ENCODE data around the gene IFT22. TPM values are rescaled to one million over a fixed set of nuclear protein-coding genes. Genes with fewer than 3 reads are reported as not detected.
"Not testable (repeated sequence)": the region's sequence is repeated elsewhere in the genome, so short reads cannot be mapped to it uniquely, and the experiment has no call there.

The IFT22 gene
- total and polyA plus RNA-seq, 4 donors, result 5.5 to 9.4 (median 7.6) TPM

- WGBS, result 64% methylated on average over 2 of the region's 2 CpGs
- H3K27ac ChIP-seq (ENCODE audit: low read depth in 1 of 2, low read length in 2 of 2), result peak overlapping the region in 1 of 2 donors; percentile 53
These were observed 31.3 kb upstream of the IFT22 start for GRCh38 chr7:101352920-101353308.

GRCh38 chr7:101349300-101349699 is 27.7 kb upstream of the IFT22 start:
- H3K4me3 ChIP-seq (ENCODE audit: low read depth in 1 of 3, low read length in 3 of 3), result not testable (repeated sequence)
- 81% methylated on average over 12 of the region's 12 CpGs for WGBS

More at GRCh38 chr7:101352920-101353308, 31.3 kb upstream of the IFT22 start:
- Histone ChIP-seq H3K4me3 (ENCODE audit: low read depth in 1 of 3, low read length in 3 of 3) (no peak overlapping the region), H3K27me3 (ENCODE audit: control insufficient read depth in 4 of 4, insufficient read depth in 4 of 4, low read length in 3 of 4) (no peaks in the 10 kb centered on the region), H3K9ac (ENCODE audit: low read depth in 1 of 2, low read length in 2 of 2) (no peak overlapping the region), H3K36me3 (ENCODE audit: control insufficient read depth in 4 of 4, insufficient read depth in 3 of 4, low read depth in 1 of 4, low read length in 3 of 4) (no peaks in the 10 kb centered on the region), H3K9me3 (ENCODE audit: control insufficient read depth in 4 of 4, low read length in 3 of 4) (no peaks in the 10 kb centered on the region), H3K4me1 (ENCODE audit: control insufficient read depth in 4 of 4, insufficient read depth in 4 of 4, low read length in 3 of 4) (peaks cover 0 to 15% (median 12%) of the 10 kb centered on the region in 4 donors)
- no peak for DNase-seq (ENCODE audit: low spot score)
- no peak for TF ChIP-seq FOXA2 (IDR thresholded peaks at IDR 0.05)
- TF ChIP-seq TAF1 (conservative IDR thresholded peaks at IDR 0.05), result no peak
- TF ChIP-seq RXRA (IDR thresholded peaks at IDR 0.05), result no peak
- TF ChIP-seq HNF4A (conservative IDR thresholded peaks at IDR 0.05), result no peak
- TF ChIP-seq MAX (IDR thresholded peaks at IDR 0.05), result no peak
- no peak for TF ChIP-seq HNF4G (IDR thresholded peaks at IDR 0.05)
- no peak for TF ChIP-seq ZBTB33 (IDR thresholded peaks at IDR 0.05)
- TF ChIP-seq NR2F2 (IDR thresholded peaks at IDR 0.05), result no peak
- TF ChIP-seq FOXA1 (IDR thresholded peaks at IDR 0.05), result no peak

GRCh38 chr7:101348456-101349067 is 26.9 kb upstream of the IFT22 start:
- 96% methylated on average over 26 of the region's 32 CpGs for WGBS

More at GRCh38 chr7:101349300-101349699, 27.7 kb upstream of the IFT22 start:
- H3K27ac ChIP-seq (ENCODE audit: low read depth in 1 of 2, low read length in 2 of 2); DNase-seq (ENCODE audit: low spot score); H3K9me3 ChIP-seq (ENCODE audit: control insufficient read depth in 4 of 4, low read length in 3 of 4); H3K36me3 ChIP-seq (ENCODE audit: control insufficient read depth in 4 of 4, insufficient read depth in 3 of 4, low read depth in 1 of 4, low read length in 3 of 4); H3K27me3 ChIP-seq (ENCODE audit: control insufficient read depth in 4 of 4, insufficient read depth in 4 of 4, low read length in 3 of 4); H3K9ac ChIP-seq (ENCODE audit: low read depth in 1 of 2, low read length in 2 of 2): not testable (repeated sequence)
- H3K4me1 ChIP-seq (ENCODE audit: control insufficient read depth in 4 of 4, insufficient read depth in 4 of 4, low read length in 3 of 4), result peaks cover 0 to 15% (median 9%) of the 10 kb centered on the region in 4 donors

GRCh38 chr7:101347477-101347876 is 25.9 kb upstream of the IFT22 start:
- Histone ChIP-seq H3K27ac (ENCODE audit: low read depth in 1 of 2, low read length in 2 of 2) (no peak overlapping the region), H3K36me3 (ENCODE audit: control insufficient read depth in 4 of 4, insufficient read depth in 3 of 4, low read depth in 1 of 4, low read length in 3 of 4) (no peaks in the 10 kb centered on the region), H3K4me1 (ENCODE audit: control insufficient read depth in 4 of 4, insufficient read depth in 4 of 4, low read length in 3 of 4) (peaks cover 0 to 11% (median 7%) of the 10 kb centered on the region in 4 donors), H3K4me3 (ENCODE audit: low read depth in 1 of 3, low read length in 3 of 3) (no peak overlapping the region), H3K9ac (ENCODE audit: low read depth in 1 of 2, low read length in 2 of 2) (no peak overlapping the region), H3K27me3 (ENCODE audit: control insufficient read depth in 4 of 4, insufficient read depth in 4 of 4, low read length in 3 of 4) (no peaks in the 10 kb centered on the region), H3K9me3 (ENCODE audit: control insufficient read depth in 4 of 4, low read length in 3 of 4) (no peaks in the 10 kb centered on the region)
- TF ChIP-seq GABPA (IDR thresholded peaks at IDR 0.05 in 1 of 2, conservative IDR thresholded peaks at IDR 0.05 in 1 of 2), result no peak
- TF ChIP-seq MAX (IDR thresholded peaks at IDR 0.05), result no peak
- TF ChIP-seq TAF1 (conservative IDR thresholded peaks at IDR 0.05), result no peak
- DNase-seq (ENCODE audit: low spot score), result no peak
- WGBS, result 94% methylated on average over 15 of the region's 15 CpGs

More at GRCh38 chr7:101348456-101349067, 26.9 kb upstream of the IFT22 start:
- H3K4me3 ChIP-seq (ENCODE audit: low read depth in 1 of 3, low read length in 3 of 3); H3K36me3 ChIP-seq (ENCODE audit: control insufficient read depth in 4 of 4, insufficient read depth in 3 of 4, low read depth in 1 of 4, low read length in 3 of 4); H3K9me3 ChIP-seq (ENCODE audit: control insufficient read depth in 4 of 4, low read length in 3 of 4); H3K27me3 ChIP-seq (ENCODE audit: control insufficient read depth in 4 of 4, insufficient read depth in 4 of 4, low read length in 3 of 4); DNase-seq (ENCODE audit: low spot score); H3K9ac ChIP-seq (ENCODE audit: low read depth in 1 of 2, low read length in 2 of 2); H3K27ac ChIP-seq (ENCODE audit: low read depth in 1 of 2, low read length in 2 of 2): not testable (repeated sequence)
- peaks cover 0 to 15% (median 9%) of the 10 kb centered on the region in 4 donors for H3K4me1 ChIP-seq (ENCODE audit: control insufficient read depth in 4 of 4, insufficient read depth in 4 of 4, low read length in 3 of 4)
